Measurements from ENCODE around the gene RGPD3. TPM values are rescaled to one million over a fixed set of nuclear protein-coding genes. Genes with fewer than 3 reads are reported as not detected.

The RGPD3 gene
- total RNA-seq, 1 donor from 2014 or later, result 0.14 TPM

- DNase-seq (ENCODE audit: low spot score), result no peak
Observed at GRCh38 chr2:106343274-106343673, 124.9 kb downstream of the RGPD3 start.

GRCh38 chr2:106342831-106343251, 125.4 kb downstream of the RGPD3 start:
- no peak for DNase-seq (ENCODE audit: low spot score)

- DNase-seq (ENCODE audit: low spot score), result no peak
Observed at GRCh38 chr2:106341666-106342065, 126.5 kb downstream of the RGPD3 start.

Other genes starting within 250 kb of the RGPD3 start
- gene CD8B2, start 19.0 kb upstream of the RGPD3 start, total RNA-seq, result 0.09 TPM